Measurements from ENCODE around the gene ENDOU.

Gene ENDOU, protein sequence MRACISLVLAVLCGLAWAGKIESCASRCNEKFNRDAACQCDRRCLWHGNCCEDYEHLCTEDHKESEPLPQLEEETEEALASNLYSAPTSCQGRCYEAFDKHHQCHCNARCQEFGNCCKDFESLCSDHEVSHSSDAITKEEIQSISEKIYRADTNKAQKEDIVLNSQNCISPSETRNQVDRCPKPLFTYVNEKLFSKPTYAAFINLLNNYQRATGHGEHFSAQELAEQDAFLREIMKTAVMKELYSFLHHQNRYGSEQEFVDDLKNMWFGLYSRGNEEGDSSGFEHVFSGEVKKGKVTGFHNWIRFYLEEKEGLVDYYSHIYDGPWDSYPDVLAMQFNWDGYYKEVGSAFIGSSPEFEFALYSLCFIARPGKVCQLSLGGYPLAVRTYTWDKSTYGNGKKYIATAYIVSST

DNA sequence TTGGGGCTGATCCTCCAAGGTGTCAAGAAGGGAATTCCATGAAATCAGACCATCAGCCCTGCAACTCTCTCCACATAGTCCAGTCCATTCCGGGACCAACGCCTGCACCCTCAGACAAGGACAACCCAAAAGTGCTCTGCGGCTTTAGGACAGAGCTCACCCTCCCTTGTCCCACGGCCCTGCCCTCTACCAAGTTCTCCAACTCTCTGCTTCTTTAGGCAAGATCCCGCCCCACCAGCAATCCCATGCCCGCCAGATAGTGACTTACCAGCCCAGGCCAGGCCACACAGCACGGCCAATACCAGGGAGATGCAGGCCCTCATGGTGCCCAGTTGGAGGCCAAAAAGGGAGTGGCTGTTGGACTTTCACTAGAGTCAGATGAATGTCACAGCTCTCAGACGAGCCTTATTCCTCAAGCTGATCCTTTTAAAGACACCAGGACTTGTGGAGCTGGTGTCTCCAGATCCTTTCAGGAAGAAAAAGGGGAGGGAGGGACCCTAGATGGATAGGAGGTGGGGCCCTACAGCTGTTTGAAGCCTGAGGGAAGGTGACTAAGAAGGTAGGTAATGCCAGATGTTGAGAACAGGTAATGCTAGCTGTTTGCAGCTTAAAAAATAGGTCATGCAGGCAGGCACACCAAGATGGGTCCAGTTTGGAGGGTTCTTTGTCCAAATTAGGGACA, at the start of gene ENDOU:
Gene ENDOU (minus strand): TSS at position 400 of the 682 bp plus-strand sequence. CDS start 77 bp downstream, at position 323.
- DNase-seq (ENCODE audit: low read depth in 2 of 2): no peak

DNA sequence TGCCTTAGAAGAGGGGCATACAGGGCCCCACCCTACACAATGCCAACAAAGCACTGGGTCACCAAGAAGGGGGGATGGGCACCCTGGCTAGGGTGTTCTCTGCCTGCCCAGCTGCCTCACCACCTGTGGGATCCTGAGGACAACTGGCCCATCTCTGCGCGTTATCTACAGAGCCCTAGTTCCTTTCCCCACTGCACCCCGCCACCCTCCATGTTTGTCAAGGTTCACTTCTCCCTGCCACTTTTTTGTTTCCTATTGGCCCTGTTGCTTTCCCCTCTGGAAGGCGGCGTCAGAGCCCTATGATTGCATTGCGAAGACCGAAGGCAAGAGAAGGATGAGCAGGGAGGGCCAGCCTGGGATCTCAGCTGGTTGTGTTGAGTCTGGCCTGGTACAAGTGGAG, 49.4 kb upstream of the ENDOU start:
- no peak for DNase-seq (ENCODE audit: low read depth in 2 of 2)

DNA sequence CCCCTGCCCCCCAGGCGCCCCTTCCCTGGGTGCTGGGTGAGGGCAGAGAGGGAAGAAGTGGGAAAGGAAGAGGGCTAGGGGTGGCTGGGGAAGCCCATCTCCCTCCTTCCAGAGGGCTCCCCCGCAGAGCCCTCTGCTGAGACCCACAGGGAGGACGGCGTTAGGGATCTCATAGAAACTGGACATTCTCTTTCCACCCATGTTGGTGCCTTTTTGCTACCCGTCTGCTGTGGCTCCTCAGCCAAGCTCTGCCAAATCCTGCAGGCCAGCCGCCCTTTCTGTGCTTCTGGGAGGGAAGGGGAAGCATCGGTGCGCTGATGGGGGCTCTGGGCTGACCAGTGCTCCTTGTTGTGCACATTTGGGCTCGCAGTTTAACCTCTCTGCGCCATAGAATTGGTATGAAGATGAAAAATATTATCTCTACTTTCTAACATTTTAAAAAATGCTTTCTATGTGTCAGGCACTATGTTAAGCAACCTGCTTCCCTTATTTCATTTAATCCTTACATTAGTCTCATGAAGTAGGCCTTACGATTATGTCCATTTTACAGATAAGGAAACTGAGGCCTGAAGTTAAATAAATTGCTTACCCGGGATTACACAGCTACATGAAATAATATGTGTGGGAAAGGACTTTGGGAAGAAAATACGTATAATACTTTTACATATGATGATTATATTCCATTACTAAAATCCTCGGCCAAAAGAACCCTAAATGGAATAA, 48.7 kb upstream of the ENDOU start:
- DNase-seq (ENCODE audit: low read depth in 2 of 2): no peak

DNA sequence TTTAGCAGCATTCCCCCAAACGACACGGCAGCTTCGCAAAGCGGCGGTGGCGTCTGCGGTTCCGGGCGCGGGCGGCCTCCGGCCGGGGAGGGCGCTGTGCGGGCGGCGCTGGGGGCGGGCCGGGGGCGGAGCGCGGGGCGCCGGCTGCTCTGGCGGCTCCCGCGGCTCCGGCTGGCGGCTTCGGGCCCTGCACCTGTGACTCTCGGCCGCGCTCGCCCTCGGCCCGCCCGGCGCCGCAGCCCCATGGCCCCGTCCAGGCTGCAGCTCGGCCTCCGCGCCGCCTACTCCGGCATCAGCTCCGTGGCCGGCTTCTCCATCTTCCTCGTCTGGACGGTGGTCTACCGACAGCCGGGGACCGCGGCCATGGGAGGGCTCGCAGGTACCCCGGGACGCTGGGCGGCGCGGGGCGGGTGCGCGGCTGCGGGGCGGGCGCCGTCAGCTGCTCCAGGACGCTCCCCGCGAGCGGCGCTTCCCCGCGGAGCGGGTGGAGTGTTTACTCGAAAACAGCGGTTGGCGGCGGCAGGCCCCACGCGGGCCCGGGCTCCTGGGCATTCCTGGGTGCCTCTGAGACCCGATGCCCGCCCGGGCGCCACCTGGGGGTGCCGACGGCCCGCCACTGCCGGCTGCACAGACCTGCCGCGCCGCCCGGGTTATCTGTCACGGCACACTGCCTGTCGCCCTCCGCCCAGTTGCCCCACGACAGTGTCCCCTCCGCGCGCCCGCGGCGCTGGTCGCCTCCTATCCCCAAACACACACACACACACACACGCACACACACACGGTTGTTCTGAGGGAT, 48.0 kb upstream of the ENDOU start, which contains the start of gene SLC48A1:
Gene SLC48A1 (plus strand): TSS at position 177 of the 796 bp plus-strand sequence. CDS start 67 bp downstream, at position 244.
- no peak for DNase-seq (ENCODE audit: low read depth in 2 of 2)

DNA sequence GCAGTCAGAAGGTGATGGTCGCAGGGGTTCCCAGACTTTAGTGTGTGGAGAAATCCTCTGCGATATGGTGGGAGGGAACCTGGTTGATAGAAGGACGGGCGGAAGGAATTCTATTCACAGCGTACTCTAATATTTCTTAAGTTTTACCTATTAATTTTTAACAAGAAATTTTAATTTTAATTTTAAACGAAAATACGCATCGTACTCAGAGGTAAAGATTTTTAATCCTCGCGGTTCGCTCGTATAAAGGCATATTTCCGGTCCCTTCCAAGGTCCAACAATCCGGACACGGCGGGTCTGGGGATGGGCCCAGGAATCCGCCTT, 47.4 kb upstream of the ENDOU start:
- DNase-seq (ENCODE audit: low read depth in 2 of 2): no peak

DNA sequence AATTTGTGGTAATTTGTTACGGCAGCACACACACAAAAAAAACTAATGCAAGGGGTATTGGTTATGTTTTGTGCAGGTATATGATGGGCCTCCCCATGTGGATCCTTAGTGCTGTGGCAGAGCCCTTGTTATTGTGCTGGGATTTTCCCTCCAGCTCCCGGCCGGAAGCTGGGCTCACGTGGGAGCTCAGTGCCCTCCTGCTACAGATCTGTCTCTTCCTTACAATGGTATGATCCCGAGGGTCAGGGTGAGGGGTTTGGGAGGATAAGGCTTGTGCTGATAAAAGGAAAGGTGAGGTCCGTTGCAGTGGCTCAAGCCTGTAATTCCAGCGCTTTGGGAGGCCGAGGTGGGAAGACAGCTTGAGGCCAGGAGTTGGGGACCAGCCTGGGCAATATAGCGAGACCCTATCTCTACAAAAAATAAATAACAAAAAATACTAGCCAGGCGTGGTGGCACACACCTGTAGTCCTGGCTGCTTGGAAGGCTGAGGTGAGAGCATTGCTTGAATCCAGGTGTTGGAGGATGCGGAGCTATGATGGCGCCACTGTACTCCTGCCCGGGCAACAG, 46.9 kb upstream of the ENDOU start:
- DNase-seq (ENCODE audit: low read depth in 2 of 2): no peak

DNA sequence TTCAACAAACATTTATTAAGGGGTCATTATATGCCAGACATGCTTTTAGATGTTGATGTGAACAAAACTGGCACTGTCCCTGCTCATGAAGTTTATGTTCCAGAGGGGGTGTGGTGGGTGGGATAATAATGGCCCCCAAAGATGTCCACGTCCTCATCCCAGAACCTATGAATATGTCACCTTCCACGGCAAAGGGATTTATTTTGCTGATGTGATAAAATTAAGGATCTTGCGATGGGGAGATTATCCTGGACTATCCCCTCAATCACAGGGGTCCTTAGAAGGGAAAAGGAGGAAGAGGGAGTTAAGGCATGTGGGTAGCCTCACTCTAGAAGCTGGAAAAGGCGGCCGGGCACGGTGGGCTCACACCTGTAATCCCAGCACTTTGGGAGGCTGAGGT, 46.0 kb upstream of the ENDOU start:
- DNase-seq (ENCODE audit: low read depth in 2 of 2): no peak

DNA sequence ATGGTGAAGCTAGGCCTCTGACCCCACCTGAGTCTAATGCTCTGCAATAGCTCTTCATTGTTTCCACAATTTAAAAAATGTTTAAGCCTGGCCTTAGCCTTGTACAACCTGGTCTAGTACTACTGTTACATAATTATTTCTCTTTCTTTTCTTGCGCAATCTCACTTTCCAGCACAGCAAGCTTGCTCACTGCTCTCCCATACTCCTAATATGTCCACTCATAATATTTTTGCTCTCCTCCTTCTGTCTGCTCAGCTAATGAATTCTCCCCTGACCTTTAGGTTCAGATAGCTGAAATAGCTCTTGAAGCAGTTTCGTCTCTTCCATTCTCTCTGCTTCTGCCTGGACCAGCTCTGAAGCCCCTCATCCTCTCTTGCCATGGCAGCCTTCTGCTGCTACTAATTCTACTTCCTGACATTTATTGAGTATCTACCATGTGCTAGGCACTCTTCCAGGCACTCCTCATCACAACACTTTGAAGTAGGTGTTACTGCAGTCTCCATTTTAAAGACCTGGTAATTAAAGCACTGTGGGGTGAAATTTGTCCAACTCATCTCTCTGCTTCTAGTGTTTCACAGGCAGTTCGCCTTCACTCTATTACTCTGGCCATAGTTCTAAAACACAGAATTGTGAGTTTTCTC, 44.9 kb upstream of the ENDOU start:
- DNase-seq (ENCODE audit: low read depth in 2 of 2): no peak

DNA sequence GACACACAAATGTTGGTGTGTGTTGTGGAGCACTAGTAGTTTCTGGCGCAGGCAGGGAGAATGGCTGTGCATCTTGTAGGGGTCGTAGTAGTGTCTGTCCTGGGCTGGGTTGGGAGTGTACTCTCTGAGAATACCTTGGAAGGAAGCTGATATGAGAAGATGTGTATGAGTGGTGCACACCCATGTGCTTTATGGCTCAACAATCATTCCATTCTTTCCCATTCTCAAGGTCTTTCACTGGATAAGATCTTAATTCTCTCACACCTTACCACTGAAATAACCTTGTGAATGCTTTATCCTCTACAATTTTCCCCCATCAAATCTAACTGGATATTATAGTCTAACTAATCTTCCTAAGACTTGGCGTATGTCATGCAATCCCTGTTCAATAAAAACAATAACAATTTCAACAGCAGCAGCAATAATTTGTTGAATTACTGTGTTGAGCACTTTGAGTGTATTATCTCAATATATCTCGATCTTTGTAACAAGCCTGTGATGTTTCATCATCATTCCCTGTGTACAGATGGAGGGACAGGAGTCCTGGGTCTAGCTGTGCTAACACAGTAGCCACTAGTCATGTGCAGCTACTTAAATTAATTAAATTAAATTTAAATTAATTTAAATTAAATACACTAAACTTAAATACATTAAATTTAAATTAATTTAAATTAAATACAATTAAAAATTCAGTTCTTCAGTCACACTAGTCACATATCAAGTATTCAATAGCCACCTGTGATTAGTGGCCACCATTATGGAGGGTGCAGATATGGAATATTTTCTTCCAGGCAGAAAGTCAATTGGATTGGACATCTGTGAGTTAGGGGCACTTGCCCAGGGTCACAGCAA, 44.2 kb upstream of the ENDOU start:
- no peak for DNase-seq (ENCODE audit: low read depth in 2 of 2)

DNA sequence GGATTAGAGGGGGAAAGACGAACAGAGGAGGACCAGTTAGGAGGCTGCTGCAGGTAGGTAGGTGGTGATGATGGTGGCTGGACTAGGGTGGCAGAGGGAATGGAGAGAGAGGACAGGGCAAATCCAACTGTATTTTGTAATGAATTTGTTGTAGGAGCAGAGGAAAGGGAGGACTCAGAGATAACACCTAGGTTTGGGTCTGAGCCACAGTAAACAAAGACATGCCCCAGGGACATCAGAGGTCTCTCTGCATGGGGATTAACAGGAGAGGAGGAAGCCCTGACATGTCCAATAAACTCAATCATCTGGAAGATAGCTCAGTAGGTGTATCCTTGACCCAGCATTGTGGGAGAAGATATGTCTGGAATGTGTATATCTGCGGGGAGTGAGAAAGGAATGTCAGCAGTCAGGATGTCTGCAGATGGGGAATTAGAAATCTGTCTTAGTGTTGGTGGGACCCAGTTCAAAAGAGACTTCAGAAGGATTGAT, 43.1 kb upstream of the ENDOU start:
- DNase-seq (ENCODE audit: low read depth in 2 of 2): peak; percentile 36 to 40

DNA sequence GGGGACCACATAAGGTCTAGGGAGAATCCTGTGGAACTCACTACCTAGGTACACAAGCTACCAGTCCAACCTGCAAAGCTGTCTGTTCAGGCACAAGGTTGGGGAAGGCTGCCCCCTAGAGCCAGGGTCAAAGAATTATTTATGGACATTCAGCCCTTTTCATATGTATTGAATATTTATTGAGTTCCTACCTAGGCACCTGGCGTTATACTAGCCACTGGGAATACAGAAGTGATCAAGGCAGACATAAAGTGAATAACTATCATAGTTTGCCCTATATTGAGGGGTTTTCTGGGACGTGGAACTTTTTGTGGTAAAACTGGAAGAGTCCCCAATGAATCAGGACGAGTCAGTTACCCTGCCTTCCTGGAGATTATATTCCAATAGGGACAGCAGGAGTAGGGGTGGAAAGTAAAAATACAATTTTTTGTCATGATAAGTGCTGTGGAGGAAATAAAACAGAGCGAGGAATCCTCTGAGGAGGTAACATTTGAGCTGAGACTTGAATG, 42.0 kb upstream of the ENDOU start:
- DNase-seq (ENCODE audit: low read depth in 2 of 2): no peak

DNA sequence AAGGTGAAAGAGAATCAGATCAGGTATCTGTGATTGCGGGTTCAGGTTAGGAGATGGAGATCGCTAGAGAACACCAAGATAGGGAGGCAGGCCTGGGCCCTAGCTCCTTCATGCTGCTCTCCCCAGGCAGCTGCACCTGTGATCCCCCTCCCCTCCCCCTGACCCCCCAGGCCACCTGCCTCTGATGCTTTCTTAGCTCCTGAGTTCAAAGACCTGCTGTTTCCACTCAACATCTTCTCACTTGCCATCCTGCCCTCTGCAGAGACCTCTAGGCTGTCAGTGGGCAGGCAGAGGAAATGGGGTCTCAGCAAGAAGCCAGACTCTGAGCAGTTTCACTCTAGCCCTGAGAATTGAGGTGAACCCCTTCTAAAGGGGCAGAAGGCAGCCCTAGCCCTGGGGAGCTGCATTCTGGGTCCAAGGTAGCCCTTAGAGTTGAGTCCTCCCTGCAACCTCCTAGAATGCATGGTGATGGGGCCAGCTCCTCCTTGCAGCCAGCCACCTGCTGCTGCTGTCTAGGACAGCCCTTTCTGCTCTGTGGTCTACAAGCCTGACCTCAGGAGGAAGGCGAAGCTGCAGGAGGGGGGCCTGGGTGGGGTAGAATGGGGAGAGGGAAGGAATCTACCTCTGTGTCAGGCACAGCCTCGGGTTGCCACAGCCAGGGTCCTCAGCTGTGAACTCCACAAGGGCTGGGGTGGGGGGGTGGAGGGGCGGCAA, 41.4 kb upstream of the ENDOU start:
- DNase-seq (ENCODE audit: low read depth in 2 of 2): no peak

DNA sequence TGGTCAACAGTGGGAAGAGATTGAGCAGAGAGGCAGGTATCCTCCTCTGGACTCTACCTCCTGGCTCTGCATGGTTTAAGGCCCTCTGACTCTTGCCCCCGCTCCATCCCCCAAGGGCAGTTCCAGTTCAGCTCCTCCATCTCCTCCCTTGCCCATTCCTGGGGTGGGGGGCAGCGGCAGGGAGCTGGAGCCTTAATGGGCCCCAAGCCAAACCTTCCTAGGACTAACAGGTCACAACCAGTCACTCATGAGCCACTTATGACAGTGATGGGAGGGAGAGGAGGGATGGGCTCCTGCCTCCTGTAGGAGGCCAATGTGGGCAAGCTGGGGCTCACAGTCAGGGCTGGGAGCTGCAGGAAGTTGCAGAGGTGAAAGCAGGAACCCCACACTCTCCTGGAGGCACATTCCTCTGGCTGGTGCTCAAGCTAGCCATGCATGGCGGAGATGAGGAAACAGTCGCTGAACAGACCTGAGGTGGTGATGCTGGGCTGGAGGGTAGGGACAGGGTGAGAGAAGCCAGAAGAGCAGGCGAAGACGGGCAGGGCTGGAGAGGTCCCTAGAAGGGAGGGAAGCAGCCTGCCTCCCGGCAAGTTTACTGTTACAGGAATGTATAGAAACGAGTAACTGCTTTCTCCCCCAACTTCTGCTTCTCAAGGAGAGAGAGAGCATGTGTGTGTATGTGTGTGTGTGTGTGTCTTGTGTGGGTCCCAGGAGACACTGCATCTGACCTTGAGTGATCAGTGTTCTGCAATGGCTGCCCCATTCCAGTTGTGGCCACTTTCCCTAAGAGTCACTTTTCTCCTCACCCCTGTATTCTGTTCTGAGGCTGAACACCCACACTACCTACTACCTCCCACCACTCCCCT, 38.4 kb upstream of the ENDOU start:
- no peak for DNase-seq (ENCODE audit: low read depth in 2 of 2)

DNA sequence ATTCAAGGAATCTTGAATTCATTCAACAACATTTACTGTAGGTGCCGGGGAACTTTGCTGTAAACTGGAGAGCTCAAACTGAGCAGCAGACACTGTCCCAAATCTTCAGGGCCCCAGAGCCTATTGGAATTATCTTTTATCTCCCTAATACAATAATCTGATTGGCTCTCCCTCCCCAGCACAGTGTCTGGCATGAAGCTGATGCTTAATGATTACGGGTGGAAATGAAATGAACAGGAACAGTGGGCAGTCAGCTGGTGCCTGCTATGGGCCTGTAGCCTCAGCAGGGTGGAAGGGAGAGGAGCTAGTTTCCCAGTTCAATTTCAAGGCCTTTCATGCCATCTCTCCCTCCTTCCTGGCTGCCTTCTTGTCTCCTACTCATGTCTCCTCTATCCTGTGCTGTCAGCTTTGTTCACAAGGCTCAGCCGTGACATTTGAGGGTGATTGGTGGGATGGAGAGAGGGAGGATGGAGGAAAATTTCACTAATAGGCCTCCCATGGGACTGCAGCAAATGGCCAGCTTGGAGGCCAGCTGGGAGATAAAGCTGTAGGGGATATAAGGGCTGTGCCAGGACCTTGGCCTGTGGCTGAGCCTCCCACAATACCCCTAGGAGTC, 37.7 kb upstream of the ENDOU start:
- no peak for DNase-seq (ENCODE audit: low read depth in 2 of 2)

DNA sequence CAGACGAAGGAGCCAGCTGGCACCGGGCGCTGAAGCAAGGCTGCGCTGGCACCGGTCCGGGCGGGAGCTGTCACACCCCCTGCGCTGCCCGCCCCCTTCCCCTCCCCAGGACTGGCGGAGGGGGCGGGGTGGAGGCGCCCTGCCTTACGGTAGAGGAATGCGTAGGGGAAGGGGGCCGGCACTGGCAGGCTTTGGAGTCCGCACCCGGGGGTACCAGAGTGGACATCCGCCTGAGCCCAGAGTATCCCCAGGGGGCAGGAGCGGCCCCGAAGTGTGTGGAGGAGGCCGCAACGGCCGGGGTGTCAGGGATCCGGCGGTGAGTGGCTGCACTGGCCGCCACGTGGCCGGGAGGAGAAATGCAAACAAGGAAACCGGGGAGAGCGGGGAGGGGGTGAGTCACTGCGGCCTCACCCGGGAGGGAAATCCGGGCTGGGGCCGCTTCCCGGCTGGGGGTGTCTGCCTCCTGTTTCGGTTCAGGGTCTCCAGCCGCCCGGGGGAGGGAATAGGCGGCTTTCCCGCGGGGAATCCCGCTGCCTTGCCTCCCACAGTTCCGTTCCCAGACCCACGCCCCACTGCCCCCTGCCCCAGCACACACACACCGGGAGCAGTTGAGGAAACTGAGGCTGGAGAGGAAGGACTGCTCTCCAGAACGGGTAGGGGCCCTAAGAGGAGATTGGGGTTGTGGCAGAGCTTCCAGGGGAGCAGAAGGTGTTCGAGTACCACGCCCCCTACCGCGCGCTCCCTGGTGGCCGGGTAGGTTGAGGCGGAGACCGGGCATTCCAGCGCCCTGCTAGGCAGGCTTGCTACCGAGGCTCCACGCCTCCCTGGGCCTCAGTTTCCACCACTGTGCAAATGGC, 33.8 kb upstream of the ENDOU start, which contains the start of gene RAPGEF3:
Gene RAPGEF3 (minus strand): TSS at position 47 of the 857 bp plus-strand sequence. CDS start 324 bp downstream, outside the sequence.
- DNase-seq (ENCODE audit: low read depth in 2 of 2): peak; percentile 59 to 60

DNA sequence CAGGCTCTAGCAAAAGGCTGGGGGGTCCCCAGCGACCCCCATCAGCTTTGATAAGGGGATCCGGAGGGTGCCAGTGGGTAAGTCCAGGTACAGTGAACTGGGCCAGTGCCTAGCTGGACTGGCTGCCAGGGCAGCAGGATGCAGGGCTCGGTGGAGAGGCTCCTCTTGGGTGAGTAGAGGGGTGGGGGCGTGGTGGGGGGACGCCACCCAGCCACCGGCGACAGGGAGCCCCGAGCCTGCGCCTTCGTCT, 33.2 kb upstream of the ENDOU start:
- no peak for DNase-seq (ENCODE audit: low read depth in 2 of 2)
